NAMALWA (cell line): ENCODE measurements around the gene KLF3.

ENCODE experiments used
- DNase-seq: peaks from one replicate; pipeline ENCODE4 v3.0.0-alpha.2; 2015; ENCODE audit warnings: low spot score

Gene KLF3

DNA sequence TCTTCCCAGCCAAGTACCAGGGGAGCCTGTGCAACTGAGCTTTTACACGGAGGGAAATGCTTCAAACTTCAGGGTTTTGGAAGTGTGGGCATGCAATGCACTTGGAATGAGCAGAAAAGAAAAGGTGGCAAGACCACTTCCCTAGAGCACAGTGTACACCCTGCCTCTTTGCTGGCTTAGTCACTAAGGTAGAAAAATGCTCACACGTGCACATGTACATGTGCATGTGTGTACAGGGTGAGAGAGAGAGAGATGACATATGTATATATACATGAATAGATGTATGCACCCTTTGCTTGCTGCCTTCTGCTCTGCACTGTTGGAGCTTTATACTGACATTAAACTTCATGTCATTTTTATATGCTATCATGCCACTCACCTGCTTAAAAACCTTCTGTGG, 7.9 kb upstream of the KLF3 start:
- no peak for DNase-seq

DNA sequence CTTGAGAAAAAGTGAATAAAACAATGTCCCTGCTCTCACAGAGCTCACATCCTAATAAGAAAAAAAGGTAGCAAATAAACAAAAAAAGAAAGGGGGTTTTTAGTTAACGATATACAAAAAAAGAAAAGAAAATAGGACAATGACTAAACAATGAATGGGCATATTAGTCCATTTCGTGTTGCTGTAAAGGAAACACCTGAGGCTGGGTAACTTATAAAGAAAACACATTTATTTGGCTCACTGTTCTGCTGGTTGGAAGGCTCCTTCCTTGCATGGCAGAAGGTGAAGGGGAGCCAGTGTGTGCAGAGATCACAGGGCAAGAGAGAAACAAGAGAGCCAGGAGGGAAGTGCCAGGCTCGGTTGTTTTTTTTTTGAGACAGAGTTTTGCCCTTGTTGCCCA, 4.7 kb upstream of the KLF3 start:
- DNase-seq, result no peak

DNA sequence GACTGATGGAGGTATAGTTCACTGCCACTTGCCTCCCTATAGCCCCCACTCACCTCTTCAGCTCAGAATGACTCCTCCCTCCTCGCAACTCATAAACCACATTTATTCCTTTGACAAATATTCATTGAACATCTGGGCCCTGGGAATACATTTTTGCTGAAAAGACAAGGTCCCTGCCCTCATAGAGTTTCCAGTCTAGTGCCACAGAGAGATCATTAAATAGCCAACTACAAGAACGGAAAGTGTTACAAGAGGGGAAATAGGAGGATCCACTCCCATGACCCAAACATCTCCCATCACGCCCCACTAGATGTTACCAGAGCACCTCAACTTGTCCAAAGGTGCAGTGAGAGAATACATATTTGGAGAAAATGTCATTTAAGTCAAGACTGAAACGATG, 3.2 kb upstream of the KLF3 start:
- DNase-seq, result no peak

GRCh38 chr4:38661371-38661770, 2.6 kb upstream of the KLF3 start:
- no peak for DNase-seq

DNA sequence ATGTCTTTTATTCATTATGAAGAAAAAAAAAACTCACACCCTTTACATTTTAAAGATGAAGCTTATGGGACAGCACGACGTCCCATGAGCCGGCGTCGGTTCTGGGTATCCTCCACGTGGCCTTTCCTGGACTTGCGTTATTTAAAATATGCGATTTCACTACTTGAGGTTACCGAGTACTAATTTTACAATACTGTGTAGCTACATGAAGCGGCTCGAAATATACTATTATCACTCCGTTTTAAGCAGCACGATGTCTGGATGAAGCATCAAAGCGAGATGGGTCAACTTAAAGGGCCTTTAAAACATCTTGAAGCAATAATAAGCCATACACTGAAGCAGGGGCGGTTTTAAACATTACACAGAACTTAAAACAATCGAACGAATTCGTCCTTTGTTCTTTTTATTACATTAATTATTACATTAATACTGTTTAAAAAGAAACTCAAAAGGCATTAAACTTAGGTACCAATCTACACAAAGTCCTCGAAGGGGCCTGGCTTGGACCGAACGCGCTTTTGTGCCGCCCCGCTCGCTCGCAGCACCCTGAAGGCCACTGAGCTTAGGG, 1.4 kb upstream of the KLF3 start:
- no peak for DNase-seq

GRCh38 chr4:38663090-38663800, 754 bp upstream of the KLF3 start:
- peak; percentile 40 for DNase-seq

DNA sequence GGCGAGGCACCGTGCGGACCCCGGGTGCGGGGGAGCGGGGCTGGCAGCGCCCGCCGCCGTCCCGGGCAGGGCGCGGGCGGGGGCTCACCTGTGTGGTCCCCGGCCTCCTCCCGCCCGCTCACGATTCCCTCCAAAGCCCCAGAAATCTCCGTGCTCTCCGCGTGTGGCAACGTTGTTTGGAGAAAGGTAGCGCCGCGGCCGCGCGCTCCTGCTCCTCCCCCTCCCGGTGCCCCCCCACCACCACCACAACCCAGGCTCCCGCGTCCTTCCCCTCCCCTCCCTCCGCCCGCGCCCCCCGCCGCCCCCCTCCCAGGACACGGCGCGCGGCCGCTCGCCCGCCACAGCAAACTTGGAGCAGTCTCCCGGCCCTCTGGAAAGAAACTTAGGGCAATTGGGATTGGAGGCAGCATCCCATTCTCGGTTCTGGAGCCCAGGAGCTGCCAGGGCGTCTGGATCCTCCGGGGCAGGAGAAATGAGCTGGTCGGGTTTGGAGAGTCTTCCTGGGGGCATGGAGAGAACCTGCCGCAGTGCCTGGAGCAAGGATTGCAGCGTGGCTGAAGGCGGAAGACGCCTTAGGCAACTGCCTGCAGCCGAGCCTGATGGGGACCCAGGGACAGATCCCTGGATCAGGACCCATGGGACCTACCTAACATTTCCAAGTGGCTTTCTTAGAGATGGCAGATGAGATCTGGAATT, 855 bp downstream of the KLF3 start:
- no peak for DNase-seq

DNA sequence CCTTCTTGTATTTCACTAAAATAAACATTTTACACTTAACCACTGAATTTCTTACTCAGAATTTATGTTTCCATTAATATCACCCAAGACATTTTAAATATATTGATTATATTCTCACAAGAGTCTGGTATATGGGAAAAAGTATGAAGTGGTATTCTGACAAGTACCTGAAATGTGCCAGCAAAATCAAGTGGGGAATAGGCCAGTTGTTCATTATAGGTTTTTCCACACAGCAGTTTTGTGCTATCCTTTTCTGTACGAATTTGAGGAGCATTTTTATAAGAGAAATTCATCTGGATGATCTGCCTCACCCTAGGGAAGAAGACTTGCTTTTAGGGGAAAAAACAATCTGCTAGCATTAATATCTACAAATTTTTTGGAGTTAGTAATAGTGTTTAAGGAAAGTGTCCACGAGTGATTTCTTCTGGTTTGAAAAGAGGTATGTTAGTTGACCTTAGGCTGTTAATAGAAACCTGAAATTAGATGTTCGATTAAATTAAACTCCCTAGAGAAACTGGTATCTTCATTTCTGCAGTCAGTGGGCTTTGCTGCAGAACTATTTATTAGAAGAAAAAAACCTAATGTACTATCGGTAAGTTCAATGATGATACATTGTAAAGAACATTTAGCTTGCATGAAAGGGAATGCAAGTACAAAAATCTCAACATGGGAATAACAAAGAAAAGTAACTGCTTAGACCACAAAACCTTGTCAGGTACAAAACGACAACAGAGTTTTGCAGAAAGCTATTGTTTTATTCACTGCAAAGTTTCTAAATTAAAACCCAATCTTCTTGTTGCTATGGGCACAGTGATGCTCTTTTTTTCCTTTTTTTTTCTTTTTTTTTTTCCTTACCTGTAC, 1.8 kb downstream of the KLF3 start:
- DNase-seq, result no peak

DNA sequence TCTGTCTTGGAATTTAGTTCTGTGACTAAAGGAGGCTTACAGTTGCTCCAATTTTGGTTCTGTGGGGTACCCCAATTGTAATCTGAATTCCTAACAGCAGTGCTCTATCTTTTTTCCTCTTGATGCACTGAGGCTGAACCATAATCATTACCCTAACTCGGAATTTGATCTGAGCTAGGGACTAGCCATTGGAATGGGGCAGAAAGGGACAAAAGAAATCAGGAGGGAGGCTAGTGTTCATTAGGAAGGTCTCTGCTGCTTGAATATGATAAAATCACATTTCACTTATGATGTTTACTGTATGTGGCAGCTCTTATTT, 2.7 kb downstream of the KLF3 start:
- DNase-seq, result no peak

- peak; percentile 45 for DNase-seq
Measured at GRCh38 chr4:38667085-38667893, 3.3 kb downstream of the KLF3 start.

- DNase-seq, result no peak
Measured at GRCh38 chr4:38668203-38668971, 4.4 kb downstream of the KLF3 start.

DNA sequence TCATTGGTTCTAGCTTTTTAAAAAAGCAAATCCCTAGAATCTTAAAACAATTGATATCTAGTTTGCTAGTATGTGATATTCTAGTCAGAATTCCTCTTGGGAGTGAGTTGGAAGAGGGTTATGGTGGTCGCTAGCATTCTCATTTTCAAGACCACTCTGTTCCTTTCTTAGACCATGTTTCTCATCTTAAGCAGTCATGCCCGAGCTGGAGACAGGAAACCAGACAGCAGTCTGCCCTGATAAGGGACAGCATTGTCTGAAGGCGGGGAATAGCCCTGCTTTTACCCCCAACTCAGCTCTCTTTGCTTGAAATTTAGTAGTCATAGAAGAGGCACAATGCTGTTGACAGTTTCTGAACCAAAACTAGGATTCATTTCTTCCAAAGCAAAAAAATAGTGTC, 5.2 kb downstream of the KLF3 start:
- DNase-seq, result no peak

GRCh38 chr4:38670109-38670901, 6.3 kb downstream of the KLF3 start:
- no peak for DNase-seq

DNA sequence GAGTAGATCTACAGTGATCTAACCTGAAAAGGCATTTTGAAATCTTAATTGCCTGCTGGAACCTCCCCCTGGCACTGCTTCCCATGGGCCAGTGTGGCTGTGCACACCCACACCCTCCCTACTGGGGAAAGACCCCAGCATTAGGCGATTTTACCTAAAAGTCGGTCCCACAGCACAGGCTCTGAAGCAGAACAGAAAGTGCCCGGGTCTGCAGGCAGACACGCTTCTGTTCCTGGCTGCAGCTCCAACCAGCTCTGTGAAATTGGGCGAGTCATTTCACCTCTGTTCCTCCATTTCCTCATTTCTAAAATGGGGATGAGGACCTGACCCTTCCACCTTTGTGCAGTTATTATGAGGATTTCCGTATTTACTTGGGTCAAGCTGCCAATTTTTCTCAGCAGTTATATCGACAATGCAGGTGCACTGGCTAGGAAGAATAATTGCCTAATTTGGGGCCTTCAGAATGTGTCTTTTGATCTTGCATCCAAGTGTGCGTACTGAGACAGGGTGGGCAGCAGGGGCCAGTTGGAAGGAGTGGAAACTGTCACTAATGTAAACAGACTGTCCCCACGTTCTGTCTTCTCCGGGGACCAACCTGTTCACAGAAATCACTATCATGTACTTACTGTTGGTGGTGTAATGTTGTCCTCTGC, 7.1 kb downstream of the KLF3 start:
- DNase-seq, result peak; percentile 9

DNA sequence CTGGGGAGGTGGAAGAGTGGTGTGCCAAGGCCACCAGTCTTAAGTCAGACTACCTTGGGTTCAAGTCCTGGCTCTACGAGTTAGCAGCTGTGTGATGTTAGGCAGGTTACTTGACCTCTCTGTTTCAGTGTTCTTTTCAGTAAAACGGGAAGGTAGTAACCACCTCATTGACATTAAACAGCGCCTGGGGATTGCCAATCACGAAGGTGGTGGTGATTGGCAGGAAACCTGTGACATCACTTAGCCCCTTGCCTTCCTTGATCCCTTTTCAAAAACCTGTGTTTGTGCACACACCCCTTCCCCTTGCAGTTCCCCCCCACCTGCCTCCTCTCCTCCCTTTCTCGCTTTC, 7.6 kb downstream of the KLF3 start:
- DNase-seq, result no peak

DNA sequence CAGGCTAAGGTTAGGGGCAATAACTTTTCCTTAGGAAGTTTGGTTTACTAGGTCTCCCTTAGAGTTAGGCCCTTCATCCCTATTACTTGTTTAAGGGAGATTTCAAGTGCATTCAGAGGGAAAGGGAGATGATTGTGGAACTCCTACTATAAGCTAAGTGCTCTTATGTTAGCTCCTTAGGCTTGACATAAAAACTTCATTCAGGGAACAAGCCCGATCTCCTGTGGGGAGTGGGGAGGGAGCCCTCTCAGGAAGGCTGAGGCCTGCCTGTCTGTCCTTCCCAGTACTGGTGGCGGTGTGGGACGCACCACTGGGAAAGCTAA, 8.0 kb downstream of the KLF3 start:
- no peak for DNase-seq

GRCh38 chr4:38672397-38673129, 8.6 kb downstream of the KLF3 start:
- DNase-seq, result no peak

GRCh38 chr4:38673130-38673978, 9.4 kb downstream of the KLF3 start:
- no peak for DNase-seq
